GOT3 (cell line): ENCODE measurements around the gene TOMM6.

Experiments used
- DNase-seq: peaks from one replicate; lab custom pipeline; 2025; ENCODE audit warnings: mixed read lengths; lab: John Stamatoyannopoulos, UW

The TOMM6 gene

GRCh38 chr6:41824571-41825569 is 37.4 kb downstream of the TOMM6 start:
- no peak for DNase-seq

GRCh38 chr6:41826343-41827022 is 39.0 kb downstream of the TOMM6 start:
- no peak for DNase-seq

GRCh38 chr6:41832263-41832662 is 44.8 kb downstream of the TOMM6 start:
- DNase-seq, result no peak

GRCh38 chr6:41836022-41836659 is 48.6 kb downstream of the TOMM6 start:
- DNase-seq, result no peak

- no peak for DNase-seq
Measured at GRCh38 chr6:41836660-41837052, 49.2 kb downstream of the TOMM6 start.
